DOHH2 (cell line): ENCODE measurements around the gene CHI3L2.

Source experiments
- H3F3A ChIP-seq: fragments of 200-600 bp; sonication (generic), shearing (Covaris generic); 2 replicates; pipeline ENCODE4 v1.6.0; 2016; ENCODE audit warnings: antibody characterized with exemption, mild to moderate bottlenecking; ENCODE audit not compliant: control insufficient read depth, insufficient read depth
- H3K27ac ChIP-seq: fragments of 200-600 bp; sonication (generic); 2 replicates; pipeline ENCODE4 v1.5.1; 2014; ENCODE audit warnings: low read depth, mild to moderate bottlenecking, low read length, moderate library complexity
- H3K27me3 ChIP-seq: fragments of 200-600 bp; sonication (generic); 2 replicates; pipeline ENCODE4 v1.6.1; 2014; ENCODE audit warnings: mild to moderate bottlenecking, low read length, mixed read lengths; ENCODE audit not compliant: control insufficient read depth
- H3K36me3 ChIP-seq: fragments of 200-600 bp; sonication (generic); 2 replicates; pipeline ENCODE4 v1.6.1; 2014; ENCODE audit warnings: mild to moderate bottlenecking, low read length, moderate library complexity, mixed read lengths; ENCODE audit not compliant: control insufficient read depth
- H3K4me1 ChIP-seq: fragments of 200-600 bp; sonication (generic); 2 replicates; pipeline ENCODE4 v1.6.1; 2014; ENCODE audit warnings: mild to moderate bottlenecking, low read length, mixed read lengths; ENCODE audit not compliant: control insufficient read depth
- H3K4me2 ChIP-seq: fragments of 200-600 bp; sonication (generic); 2 replicates; pipeline ENCODE4 v1.6.0; 2014; ENCODE audit warnings: mild to moderate bottlenecking, low read length, moderate library complexity
- H3K4me3 ChIP-seq: fragments of 200-600 bp; sonication (generic); 2 replicates; pipeline ENCODE4 v1.5.1; 2014; ENCODE audit warnings: mild to moderate bottlenecking, low read length, mixed read lengths
- H3K79me2 ChIP-seq: fragments of 200-600 bp; sonication (generic); 2 replicates; pipeline ENCODE4 v1.6.1; 2014; ENCODE audit warnings: mild to moderate bottlenecking, low read length, mixed read lengths; ENCODE audit not compliant: control insufficient read depth
- H3K9me2 ChIP-seq: fragments of 200-600 bp; sonication (generic); replicated peaks from 2 replicates; pipeline ENCODE4 v1.6.1; 2014; ENCODE audit warnings: mild to moderate bottlenecking, low read length, mixed read lengths; ENCODE audit not compliant: control insufficient read depth
- H3K9me3 ChIP-seq: fragments of 200-600 bp; sonication (generic); 2 replicates; pipeline ENCODE4 v1.6.1; 2014; ENCODE audit warnings: antibody characterized with exemption, low read length, mixed read lengths; ENCODE audit not compliant: control insufficient read depth, insufficient read depth
- H4K20me1 ChIP-seq: fragments of 200-600 bp; sonication (generic); 2 replicates; pipeline ENCODE4 v1.6.0; 2014; ENCODE audit warnings: low read depth, mild to moderate bottlenecking, antibody characterized with exemption, low read length, moderate library complexity; ENCODE audit not compliant: control insufficient read depth, insufficient read depth
- EZH2phosphoT487 ChIP-seq: fragments of 200-600 bp; sonication (generic); IDR thresholded peaks from 2 replicates; pipeline ENCODE4 v1.6.1; 2017; ENCODE audit warnings: borderline replicate concordance, mild to moderate bottlenecking, antibody characterized with exemption, low read length, moderate library complexity, mixed read lengths
- TF ChIP-seq, protein P1 (sequence below): fragments of 200-600 bp; sonication (generic); IDR thresholded peaks from one replicate; pipeline ENCODE4 v1.5.1; 2014; ENCODE audit warnings: antibody characterized with exemption, mild to moderate bottlenecking, low read depth, low read length; ENCODE audit not compliant: poor library complexity, severe bottlenecking

CHI3L2 gene

GRCh38 chr1:111234258-111234657, 6.7 kb downstream of the CHI3L2 start:
- TF ChIP-seq, protein P1, sequence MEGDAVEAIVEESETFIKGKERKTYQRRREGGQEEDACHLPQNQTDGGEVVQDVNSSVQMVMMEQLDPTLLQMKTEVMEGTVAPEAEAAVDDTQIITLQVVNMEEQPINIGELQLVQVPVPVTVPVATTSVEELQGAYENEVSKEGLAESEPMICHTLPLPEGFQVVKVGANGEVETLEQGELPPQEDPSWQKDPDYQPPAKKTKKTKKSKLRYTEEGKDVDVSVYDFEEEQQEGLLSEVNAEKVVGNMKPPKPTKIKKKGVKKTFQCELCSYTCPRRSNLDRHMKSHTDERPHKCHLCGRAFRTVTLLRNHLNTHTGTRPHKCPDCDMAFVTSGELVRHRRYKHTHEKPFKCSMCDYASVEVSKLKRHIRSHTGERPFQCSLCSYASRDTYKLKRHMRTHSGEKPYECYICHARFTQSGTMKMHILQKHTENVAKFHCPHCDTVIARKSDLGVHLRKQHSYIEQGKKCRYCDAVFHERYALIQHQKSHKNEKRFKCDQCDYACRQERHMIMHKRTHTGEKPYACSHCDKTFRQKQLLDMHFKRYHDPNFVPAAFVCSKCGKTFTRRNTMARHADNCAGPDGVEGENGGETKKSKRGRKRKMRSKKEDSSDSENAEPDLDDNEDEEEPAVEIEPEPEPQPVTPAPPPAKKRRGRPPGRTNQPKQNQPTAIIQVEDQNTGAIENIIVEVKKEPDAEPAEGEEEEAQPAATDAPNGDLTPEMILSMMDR = no peak
- TF ChIP-seq EZH2phosphoT487 = no peak
- Histone ChIP-seq H3K79me2 (peaks cover 22% of the 10 kb centered on the region), H3K4me1 (peaks cover 18% of the 10 kb centered on the region), H3K27me3 (no peaks in the 10 kb centered on the region), H3K9me2 (no peaks in the 10 kb centered on the region), H3K9me3 (no peaks in the 10 kb centered on the region), H3K4me2 (no peak overlapping the region), H3K4me3 (no peak overlapping the region), H4K20me1 (no peaks in the 10 kb centered on the region), H3F3A (no peaks in the 10 kb centered on the region), H3K27ac (no peak overlapping the region), H3K36me3 (peaks cover 62% of the 10 kb centered on the region)

GRCh38 chr1:111234866-111235265, 7.4 kb downstream of the CHI3L2 start:
- Histone ChIP-seq H3K27me3 (no peaks in the 10 kb centered on the region), H3K4me3 (no peak overlapping the region), H3K79me2 (peaks cover 20% of the 10 kb centered on the region), H3K4me1 (peaks cover 17% of the 10 kb centered on the region), H3F3A (no peaks in the 10 kb centered on the region), H3K9me3 (no peaks in the 10 kb centered on the region), H3K9me2 (no peaks in the 10 kb centered on the region), H3K27ac (no peak overlapping the region), H3K4me2 (no peak overlapping the region), H4K20me1 (no peaks in the 10 kb centered on the region), H3K36me3 (peaks cover 65% of the 10 kb centered on the region)
- no peak for TF ChIP-seq EZH2phosphoT487
- TF ChIP-seq, protein P1 = no peak

- Histone ChIP-seq H4K20me1 (no peaks in the 10 kb centered on the region), H3K79me2 (peaks cover 5% of the 10 kb centered on the region), H3K36me3 (peaks cover 62% of the 10 kb centered on the region), H3K9me3 (no peaks in the 10 kb centered on the region), H3K27me3 (no peaks in the 10 kb centered on the region), H3F3A (no peaks in the 10 kb centered on the region), H3K4me1 (peaks cover 5% of the 10 kb centered on the region), H3K4me3 (no peak overlapping the region), H3K4me2 (no peak overlapping the region), H3K9me2 (no peaks in the 10 kb centered on the region), H3K27ac (no peak overlapping the region)
- TF ChIP-seq, protein P1 = no peak
- TF ChIP-seq EZH2phosphoT487 = no peak
These were observed 8.9 kb downstream of the CHI3L2 start for GRCh38 chr1:111236379-111236778.

DNA sequence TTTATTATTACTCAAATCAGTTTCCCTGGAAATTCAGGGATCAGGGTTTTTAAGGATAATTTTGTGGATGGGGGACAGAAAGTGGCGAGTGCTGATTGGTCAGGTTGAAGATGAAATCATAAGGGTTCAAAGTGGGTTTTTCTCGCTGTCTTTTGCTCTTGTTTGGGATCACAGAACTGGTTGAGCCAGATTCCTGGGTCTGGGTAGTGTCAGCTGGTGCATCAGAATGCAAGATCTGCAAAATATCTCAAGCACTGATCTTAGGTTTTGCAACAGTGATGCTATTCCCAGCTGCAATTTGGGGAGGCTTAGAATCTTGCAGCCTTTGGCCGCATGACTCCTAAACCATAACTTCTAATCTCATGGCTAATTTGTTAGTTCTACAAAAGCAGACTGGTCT, 9.3 kb downstream of the CHI3L2 start:
- Histone ChIP-seq H3F3A (no peaks in the 10 kb centered on the region), H3K27me3 (no peaks in the 10 kb centered on the region), H3K27ac (no peak overlapping the region), H3K4me2 (no peak overlapping the region), H3K79me2 (0 out of 2 replicates have a peak, but pooled peaks cover under 1% of the 10 kb centered on the region), H3K9me3 (no peaks in the 10 kb centered on the region), H3K36me3 (peaks cover 62% of the 10 kb centered on the region), H3K4me1 (peaks cover 1% of the 10 kb centered on the region; the same call in 1 of the 2 replicates), H3K4me3 (no peak overlapping the region), H3K9me2 (no peaks in the 10 kb centered on the region), H4K20me1 (no peaks in the 10 kb centered on the region)
- TF ChIP-seq EZH2phosphoT487 = no peak
- TF ChIP-seq, protein P1 = no peak
